ENCODE data around the gene PAFAH1B2.

GRCh38 chr11:117110294-117110950 lies 33.7 kb upstream of the PAFAH1B2 start:
- TF ChIP-seq CTCF (conservative IDR thresholded peaks at IDR 0.05; ENCODE audit: low read depth, low read length) (no peak), EZH2 (IDR thresholded peaks at IDR 0.05; ENCODE audit: borderline replicate concordance, low read depth, low read length, poor library complexity, severe bottlenecking) (no peak)
